Left colon (tissue), 2 donors: ENCODE results near the gene BABAM2. TPM values are rescaled to one million over a fixed set of nuclear protein-coding genes. Genes with fewer than 3 reads are reported as not detected.
"Not testable (repeated sequence)": the region's sequence is repeated elsewhere in the genome, so short reads cannot be mapped to it uniquely, and the experiment has no call there.

Source experiments
- ATAC-seq: fragments of 200-7000 bp; cut with Tn5 transposase; one replicate; pipeline ENCODE4 v1.9.1; 2020; ENCODE audit warnings: mild to moderate bottlenecking, moderate library complexity
- DNase-seq, 2 donors: peaks; one replicate each; pipeline ENCODE4 v3.0.0-alpha.2; 2020
- intact Hi-C, 2 donors: fragments of 100-400 bp; cut with DNase I in 1 of 2; cut with micrococcal nuclease in 1 of 2; formaldehyde crosslinking; loops; one replicate each; pipeline versions ENCODE4 v1.11.2 to v1.14.0; 2022; cut with DNase I, micrococcal nuclease
- total RNA-seq, 2 donors: library from RNA; stranded (reverse); fragmentation: NEBNext Ultra II Directional; extraction: Animal tissue kit (Norgen Biotek cat#: 25700); gene quantifications; one replicate each; pipeline ENCODE4 v1.2.1, GENCODE V29; 2021
- donor health status: DM: no; HTN: no; CAD: no.
- donor health status: DM: yes; HTN: yes; CAD: no.

BABAM2 gene
- total RNA-seq, 2 donors from 2014 or later: 35.3 to 39.3 TPM

DNA sequence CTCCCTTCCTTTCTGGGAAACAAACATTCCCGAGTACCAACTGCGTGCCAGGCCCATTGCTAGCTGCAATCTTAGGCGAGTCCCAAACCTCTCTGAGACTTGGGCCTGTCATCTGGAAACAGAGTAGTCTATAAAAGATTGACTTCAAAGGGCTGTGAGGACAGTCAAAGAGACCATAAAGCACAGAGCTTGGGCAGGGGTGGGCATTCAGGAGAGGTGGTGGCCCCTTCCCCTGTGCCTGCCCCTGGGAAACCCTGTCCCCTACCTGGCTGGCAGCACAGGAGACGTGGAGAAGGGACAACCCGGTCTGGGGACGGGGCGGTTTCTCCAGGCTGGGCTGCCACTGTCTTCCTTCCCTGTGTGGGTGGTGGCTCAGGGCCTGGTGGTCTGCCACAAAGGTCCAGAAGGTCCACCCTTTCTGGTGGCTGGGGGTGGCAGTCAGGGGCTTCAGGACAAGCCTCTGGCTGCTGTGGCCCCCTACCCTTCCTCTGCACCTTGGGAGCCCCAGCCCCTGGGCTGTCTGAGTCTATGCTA lies 468.2 kb downstream of the BABAM2 start:
- intact Hi-C loops: no loop called here

DNA sequence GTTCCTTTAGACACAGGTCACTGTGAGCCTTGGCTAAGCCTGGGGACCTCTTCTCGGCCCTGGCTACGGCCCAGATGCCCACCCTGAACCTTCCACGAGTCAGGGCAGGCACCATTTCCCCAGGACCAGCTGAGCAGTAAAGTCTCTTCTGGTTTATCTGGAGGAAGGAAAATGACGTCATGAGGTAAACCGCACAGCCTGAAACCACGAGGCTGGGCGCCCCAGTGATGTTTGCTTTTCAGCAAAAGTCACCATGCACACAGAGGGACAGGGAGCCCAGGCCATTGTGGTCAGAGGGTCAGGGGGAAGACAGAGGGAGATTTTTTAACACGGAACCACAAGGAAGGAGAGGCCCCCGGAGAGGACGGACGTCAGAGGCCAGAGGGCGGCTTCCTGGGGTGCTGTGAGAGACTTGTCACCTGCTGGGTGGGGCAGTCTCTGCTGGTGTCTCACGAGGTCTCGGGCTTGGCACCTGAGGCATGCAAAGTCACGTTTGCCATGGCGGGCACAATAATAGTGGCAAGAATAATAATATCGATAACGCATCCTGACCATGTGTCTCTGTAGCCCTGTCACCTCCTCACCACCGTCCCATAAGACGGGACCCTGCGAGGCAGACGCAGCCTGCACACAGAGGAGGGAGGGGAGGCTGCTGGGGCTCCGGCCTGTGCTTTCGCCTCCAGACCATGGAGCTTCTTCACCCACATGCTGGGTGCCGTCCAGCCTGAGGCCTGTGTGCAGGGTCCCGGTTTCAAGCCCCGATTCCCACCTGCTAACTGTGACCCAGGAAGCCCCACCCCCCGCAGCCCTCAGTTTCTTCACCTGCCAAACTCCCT lies 468.9 kb downstream of the BABAM2 start:
- DNase-seq: peak; percentile 71 to 85
- intact Hi-C loops: no loop called here
- ATAC-seq: peak; percentile 59

More for the DNA sequence above, 468.2 kb downstream of the BABAM2 start:
- DNase-seq: no peak
- no peak for ATAC-seq

DNA sequence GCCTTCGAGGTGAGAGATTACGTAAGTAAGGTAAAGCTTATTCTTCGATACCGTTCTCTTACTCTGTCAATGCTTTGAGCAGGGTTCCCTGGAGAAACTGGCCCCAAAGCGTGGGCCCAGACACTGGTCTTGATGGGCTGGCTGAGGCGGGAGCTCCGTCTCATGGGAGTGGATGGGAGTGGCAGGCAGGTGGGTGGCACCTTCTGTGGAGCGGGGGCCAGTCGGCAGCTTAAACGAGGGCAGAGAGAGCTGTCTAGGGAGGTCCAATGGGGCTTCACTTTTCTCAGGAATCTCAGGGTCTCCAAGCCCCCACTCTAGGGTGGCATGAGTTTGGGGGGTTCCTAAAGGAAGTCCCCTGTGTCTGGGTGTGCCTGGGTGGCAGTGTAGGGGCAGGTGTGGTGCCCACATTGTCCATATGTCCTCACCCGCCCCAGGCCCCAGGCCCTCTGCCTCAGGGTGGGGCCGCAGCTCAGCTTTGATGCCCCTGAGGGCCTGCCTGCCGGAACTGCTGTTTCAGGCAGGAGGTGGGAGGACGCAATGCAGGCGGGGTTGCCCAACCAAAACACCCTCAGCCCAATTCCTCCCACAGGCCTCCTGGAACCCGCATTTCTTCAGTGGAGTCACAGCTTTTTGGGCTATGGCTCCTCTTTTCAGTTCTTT lies 469.7 kb downstream of the BABAM2 start:
- no peak for DNase-seq
- intact Hi-C loops: no loop called here
- ATAC-seq: no peak

DNA sequence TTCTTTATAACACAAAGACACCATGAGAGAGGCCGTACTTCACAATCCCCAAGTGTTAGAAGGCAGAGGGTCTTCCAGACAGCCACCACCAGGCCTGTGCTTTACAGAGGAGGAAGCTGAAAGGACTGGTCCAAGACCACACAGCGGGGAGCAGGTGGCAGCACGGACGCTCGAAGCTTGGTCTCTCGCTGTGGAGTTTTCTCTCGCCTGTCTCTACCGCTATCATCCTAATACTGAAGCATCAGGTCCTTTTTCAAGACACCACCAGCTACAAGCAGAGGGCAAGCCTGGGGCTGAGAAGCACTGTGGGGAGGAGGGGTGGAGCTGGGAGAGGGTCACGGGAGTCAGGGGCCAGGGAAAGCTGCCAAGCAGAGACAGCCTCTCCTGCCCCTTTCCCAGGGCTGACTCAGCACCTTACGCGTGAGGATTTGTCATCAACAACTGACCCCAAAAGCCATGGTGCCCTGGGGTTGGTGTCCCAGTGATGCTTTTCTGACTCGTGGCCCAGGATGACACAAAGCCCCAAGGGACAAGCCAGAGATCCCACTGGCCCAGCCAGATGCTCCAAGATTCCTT lies 470.3 kb downstream of the BABAM2 start:
- intact Hi-C loops: no loop called here
- no peak for DNase-seq
- no peak for ATAC-seq

DNA sequence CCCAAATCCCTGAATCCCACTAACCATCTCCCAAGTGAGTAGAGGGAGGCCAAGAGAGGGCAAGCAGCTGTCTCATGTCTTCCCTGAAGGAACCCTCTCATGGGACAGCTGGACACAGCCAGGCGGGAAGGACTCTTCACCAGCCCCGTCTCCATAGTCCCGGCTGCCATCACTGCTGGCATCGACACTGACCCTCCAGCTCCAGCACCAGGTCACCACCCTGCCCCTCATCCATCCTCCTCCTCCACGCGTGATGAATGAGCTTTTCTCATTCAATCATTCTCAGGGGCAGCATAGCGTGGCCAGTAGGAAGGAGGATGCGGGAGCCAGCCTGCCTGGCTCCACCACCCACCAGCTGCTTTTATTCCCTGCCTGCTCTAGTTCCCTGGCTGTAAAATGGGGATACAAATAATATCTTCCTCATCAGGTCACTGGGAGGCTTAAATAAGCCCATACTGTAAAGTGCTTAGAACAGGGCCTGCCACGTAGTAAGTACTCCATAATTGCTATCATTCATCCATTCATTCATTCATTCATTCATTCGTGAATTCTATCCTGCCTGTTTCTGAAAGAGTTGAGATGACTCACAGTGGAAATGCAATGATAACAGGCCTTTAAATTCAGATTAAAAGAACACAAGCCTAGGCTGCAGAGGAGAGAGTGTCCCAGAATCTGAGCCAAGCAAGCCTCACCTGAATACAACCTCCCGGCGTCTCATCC lies 471.6 kb downstream of the BABAM2 start:
- DNase-seq (no peak), ATAC-seq (no peak)
- intact Hi-C loops: no loop called here

DNA sequence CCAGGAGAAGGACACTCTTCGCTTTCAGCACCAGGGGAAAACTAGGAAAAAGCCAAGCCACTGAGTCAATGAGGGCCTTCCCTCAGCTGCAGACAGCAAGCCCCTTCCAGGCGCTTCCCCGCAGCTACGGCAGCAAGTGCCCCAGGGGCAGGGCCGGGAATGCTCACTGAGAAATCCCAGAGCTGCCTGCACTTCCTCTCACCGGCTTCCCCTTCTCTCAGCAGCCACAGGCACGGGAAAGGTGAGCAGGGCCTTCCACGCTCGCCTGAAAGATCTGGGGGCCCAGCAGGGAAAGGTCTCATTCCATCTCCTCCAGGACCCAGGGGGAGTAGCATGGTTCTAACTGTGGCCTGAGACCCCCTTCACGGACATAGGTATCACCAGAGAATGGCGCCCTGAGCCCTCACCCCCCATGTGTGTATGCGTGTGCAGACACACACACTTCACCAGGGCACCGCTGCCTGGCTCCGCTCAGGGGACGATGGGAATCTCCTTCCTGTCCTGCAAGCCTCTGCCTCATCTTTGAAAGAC lies 472.5 kb downstream of the BABAM2 start:
- intact Hi-C loops: no loop called here
- DNase-seq (no peak), ATAC-seq (no peak)

DNA sequence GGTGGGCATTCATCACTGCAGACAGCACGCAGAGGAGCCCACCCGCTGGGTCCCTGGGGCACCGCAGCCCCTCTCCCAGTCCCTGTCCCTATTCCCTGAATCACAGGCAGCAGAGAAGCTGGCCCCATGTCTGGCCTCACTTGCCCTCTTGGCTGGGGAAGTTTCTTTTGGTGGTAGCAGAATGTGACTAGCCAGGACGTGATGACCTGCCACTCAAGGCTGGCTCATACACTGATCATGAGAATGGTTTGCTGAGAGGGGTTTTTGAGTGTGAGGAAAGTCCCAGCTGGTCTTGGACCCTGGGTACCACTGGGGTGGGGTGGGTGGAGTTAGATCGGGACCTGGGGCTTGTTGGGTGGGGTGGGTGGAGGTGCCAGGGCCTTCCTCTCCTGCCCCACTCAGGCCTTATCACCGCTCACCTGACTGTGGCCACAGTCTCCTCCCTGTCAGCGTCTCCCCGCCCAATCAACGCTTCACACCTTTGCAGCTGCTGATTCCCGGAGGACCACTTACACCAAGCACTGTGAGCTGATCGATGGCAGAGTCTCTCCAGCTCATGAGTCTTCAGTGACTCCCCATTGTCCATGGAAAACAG lies 473.3 kb downstream of the BABAM2 start:
- ATAC-seq: no peak
- no peak for DNase-seq
- intact Hi-C loops: no loop called here

DNA sequence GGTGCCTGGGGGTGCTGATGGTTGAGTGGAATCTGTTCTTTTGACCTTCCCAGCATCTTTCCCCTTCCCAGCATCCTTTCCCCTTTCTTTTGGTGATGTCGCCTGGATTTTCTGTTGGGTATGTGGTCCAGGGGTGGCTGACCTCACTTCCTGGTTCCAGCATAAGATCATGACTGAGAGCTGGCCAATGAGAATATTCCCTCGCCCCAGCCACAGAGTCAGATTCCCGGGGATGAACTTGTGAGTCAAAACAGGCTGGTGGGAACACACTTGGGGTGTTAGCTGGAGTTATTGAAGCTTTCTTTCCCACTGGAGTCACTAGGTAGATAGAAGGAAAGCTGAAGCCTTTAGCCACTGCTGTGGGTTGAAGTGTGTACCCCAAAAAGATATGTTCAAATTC lies 474.1 kb downstream of the BABAM2 start:
- intact Hi-C loops: no loop called here
- no peak for ATAC-seq
- DNase-seq: no peak

DNA sequence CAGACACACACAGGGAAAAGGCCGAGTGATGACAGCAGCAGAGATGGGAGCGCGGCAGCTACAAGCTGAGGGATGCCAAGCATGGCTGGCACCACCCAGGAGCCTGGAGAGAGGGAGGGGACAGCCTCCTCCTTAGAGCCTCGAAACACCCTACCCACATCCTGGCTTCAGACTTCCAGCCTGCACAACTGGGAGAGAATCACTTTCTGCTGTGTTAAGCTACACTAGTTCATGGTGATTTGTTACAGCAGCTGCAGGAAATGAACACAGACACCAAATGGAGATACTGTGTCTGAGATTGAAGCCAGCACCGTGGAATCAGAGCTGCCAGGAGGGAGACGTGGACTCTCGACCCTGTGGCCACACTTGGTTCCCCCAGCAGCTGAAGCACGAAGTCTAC lies 474.6 kb downstream of the BABAM2 start:
- DNase-seq (no peak), ATAC-seq (no peak)
- intact Hi-C loops: no loop called here

DNA sequence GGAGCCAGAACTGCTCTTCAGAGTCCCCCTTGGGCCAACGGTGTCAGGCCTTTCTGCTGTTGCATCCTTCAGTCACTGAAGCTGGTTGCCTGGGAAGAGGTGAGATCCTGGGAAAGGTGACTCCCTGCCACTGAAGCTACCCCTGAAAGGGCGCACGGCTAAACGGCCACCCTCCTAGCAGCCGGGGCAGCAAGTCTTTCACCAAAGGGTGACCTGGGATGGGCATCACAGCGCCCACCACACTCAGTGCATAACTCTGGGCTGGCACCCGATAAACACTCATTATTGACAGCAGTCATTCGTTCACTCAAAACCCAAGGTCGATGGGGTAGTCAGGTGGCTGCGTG lies 475.6 kb downstream of the BABAM2 start:
- intact Hi-C loops: no loop called here
- ATAC-seq: no peak
- DNase-seq: no peak

DNA sequence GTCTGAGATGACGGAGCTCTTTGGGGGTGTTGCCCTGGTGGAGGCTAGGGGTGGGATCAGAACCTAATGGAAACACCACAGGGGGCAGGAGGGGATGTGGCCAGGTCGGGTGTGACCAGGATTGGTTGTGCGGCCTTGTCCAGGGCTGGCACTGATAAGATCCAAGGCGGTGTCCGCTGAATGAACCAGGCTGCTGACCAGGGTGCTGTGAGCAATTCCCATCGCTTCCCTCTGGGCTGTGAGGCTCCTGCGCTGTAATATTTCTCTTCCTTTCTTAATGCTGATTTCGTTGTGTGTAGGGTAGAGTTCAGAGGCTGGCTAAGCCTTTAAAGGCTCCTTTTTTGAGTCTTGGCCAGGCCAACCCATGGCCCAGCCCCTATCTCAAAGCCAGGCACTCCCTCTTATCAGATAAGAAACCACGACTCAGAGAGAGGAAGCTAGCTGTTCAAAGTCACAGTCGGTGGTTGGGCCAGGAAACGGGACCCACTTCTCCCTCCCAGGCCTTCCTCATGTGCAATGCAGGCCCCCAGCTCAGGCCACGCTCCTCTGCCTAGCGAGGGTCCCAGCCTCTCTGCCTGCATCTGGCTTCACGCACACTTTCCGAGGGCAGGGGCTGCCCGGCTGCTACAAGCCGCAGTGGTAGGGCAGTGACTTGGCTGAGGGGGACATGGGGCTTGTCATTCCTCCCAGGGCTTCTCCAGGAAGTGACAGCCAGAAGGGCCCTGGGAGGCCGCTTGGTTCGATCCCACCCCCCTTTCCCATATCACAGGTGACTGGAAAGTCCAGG lies 476.2 kb downstream of the BABAM2 start:
- ATAC-seq (peak; percentile 85), DNase-seq (peak; percentile 72 to 79)
- intact Hi-C loops: no loop called here

DNA sequence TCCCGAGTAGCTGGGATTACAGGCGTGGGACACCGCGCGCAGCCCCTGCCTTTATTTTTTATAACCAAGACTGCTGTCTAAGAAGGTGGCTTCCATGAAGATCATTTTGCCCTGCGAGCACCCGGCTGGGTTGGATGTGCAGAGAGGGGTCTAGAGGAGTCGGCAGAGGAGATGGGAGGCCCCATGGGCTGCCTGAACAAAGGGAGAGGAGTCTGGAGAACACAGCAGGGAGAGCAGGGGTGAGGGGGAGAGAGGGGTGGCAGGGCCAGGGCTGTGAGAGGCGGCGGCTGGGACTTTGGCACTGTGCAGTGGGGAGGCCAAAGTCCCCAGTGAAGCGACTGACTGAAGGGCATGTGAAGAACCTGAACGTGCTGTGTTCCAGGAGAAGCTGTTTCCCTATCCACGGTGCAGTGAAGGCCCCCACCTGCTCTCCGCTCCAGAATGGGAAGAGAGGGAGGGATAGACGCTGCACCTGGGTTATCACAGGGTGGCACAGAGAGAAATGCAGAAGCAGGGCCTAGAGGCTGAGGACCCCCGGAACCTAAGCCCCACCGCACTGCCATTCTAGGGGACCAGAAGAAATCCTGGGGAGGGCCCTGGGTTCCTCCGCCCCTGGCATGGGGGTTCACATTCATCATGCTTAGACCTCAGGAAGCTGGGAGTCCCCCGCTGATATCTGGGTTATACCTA lies 477.3 kb downstream of the BABAM2 start:
- DNase-seq: peak in 1 of 2 donors; percentile 61
- ATAC-seq: peak; percentile 62

DNA sequence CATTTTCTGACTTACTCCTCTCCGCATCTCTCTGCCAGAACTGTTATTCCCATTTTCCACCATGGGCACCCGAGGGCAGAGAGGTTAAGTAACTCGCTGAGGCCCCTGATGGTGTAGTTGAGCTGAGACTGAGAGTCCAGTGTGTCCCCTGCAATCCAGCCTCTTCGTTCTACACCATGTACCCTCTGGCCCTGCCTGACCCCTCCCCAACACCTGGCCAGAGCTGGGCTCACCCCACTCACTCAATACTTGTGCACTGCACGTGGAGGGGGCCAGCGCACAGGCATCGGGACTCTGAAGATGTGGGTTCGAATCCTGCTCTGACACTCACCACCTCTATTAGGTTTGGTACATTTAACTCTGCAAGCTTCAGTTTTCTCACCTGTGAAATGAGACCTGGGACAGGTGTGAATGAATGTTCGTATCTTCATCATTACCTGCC lies 477.8 kb downstream of the BABAM2 start:
- DNase-seq (no peak), ATAC-seq (no peak)
- intact Hi-C loops: no loop called here

More for the DNA sequence above, 477.3 kb downstream of the BABAM2 start:
- intact Hi-C loops: no loop called here

DNA sequence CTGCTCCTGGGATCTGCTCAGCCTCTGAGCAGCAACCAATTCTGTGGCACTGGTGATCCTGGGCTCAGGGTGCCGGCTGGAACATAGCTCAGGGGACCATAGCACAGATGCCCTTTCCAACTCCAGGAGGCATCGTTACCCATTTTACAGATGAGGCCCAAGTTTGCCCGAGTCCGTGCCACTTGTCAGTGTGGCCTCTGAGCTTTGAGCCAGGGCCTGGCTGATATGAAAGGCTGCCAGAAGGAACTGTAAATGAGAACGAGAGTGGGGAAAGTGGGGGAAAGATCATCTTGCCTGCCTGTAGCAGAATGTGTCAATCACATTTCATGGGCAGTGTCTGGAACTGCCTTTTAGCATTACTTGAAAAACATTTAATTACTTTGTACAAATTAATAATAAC lies 478.8 kb downstream of the BABAM2 start:
- DNase-seq: no peak
- ATAC-seq: peak; percentile 28
- intact Hi-C loops: no loop called here

DNA sequence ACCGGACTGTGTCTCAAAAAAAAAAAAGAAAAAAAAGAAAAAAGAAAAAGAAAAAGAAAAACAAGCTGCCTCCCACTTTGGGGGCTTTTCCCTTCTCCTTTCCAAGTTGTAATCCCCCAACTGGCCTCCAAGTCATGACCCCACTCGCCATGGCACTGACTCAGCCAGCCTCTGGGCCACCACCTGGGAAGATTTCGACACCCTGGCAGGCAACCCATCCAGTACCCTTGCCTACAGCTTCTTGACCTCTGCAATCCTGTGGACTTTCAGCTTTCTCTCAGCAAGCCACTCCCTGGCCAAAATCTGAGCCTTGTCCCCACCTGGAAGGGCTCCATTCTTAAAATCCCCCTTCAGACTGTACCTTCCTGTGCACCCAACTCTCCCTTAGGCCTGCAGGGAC lies 479.8 kb downstream of the BABAM2 start:
- no peak for ATAC-seq
- DNase-seq: no peak
- intact Hi-C loops: no loop called here

DNA sequence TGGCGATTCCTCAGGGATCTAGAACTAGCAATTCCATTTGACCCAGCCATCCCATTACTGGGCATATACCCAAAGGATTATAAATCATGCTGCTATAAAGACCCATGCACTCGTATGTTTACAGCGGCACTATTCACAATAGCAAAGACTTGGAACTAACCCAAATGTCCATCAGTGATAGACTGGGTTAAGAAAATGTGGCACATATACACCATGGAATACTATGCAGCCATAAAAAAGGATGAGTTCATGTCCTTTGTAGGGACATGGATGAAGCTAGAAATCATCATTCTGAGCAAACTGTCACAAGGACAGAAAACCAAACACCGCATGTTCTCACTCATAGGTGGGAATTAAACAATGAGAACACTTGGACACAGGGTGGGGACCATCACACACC lies 481.2 kb downstream of the BABAM2 start:
- ATAC-seq, intact Hi-C loops, DNase-seq: not testable (repeated sequence)

DNA sequence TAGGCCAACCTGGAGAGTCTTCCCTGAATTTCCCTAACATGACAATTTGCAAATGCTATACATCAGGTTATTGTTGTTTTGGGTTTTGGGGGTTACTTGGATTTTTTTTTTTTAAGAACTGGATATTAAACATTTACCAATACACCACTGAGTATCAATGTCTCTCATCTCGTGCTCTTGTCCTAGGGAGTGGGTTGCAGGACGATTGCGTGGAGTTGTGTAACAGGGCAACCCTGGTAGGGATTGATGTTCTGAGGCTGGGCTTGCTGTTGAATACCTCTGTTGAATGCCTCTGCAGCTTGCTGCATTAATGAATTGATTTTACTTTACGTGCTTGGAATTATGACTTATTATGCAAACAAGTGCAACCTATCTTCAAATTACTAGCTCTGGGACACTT lies 483.3 kb downstream of the BABAM2 start:
- intact Hi-C loops: no loop called here

More for the DNA sequence above, 483.3 kb downstream of the BABAM2 start:
- ATAC-seq (no peak), DNase-seq (no peak)
